HG02981 (cell line): ENCODE results near the gene NDUFV3.
A peak's percentile ranks its signal among the peaks of the same experiment; 100 is the strongest.
"Not testable (repeated sequence)": the region's sequence is repeated elsewhere in the genome, so short reads cannot be mapped to it uniquely, and the experiment has no call there.

Experiments
- ATAC-seq: cut with Tn5 transposase; IDR thresholded peaks from one replicate; pipeline ENCODE4 v1.9.1; 2021; ENCODE audit warnings: mild to moderate bottlenecking, moderate library complexity; ENCODE audit not compliant: unreplicated experiment

NDUFV3 gene

GRCh38 chr21:42933137-42933970 is 40.2 kb downstream of the NDUFV3 start:
- ATAC-seq = not testable (repeated sequence)

- not testable (repeated sequence) for ATAC-seq
These were observed 40.9 kb downstream of the NDUFV3 start for GRCh38 chr21:42933973-42934372.

GRCh38 chr21:42936360-42936759 is 43.3 kb downstream of the NDUFV3 start:
- not testable (repeated sequence) for ATAC-seq

- ATAC-seq = not testable (repeated sequence)
These were observed 44.2 kb downstream of the NDUFV3 start for GRCh38 chr21:42937034-42937940.

GRCh38 chr21:42937960-42938605 is 45.0 kb downstream of the NDUFV3 start:
- ATAC-seq = no peak

GRCh38 chr21:42938606-42938995 is 45.5 kb downstream of the NDUFV3 start:
- ATAC-seq = not testable (repeated sequence)

- ATAC-seq = no peak
These were observed 46.7 kb downstream of the NDUFV3 start for GRCh38 chr21:42939582-42940413.

- no peak for ATAC-seq
These were observed 48.6 kb downstream of the NDUFV3 start for GRCh38 chr21:42941696-42942085.

GRCh38 chr21:42942244-42942643 is 49.1 kb downstream of the NDUFV3 start:
- no peak for ATAC-seq

- ATAC-seq = not testable (repeated sequence)
These were observed 56.1 kb downstream of the NDUFV3 start for GRCh38 chr21:42949094-42949755.

- not testable (repeated sequence) for ATAC-seq
These were observed 58.1 kb downstream of the NDUFV3 start for GRCh38 chr21:42951193-42951592.

GRCh38 chr21:42956824-42957630 is 63.9 kb downstream of the NDUFV3 start:
- peak; percentile 99 for ATAC-seq

GRCh38 chr21:42958122-42958521 is 65.0 kb downstream of the NDUFV3 start:
- ATAC-seq = not testable (repeated sequence)

- no peak for ATAC-seq
These were observed 66.6 kb downstream of the NDUFV3 start for GRCh38 chr21:42959728-42960127.

- ATAC-seq = no peak
These were observed 69.4 kb downstream of the NDUFV3 start for GRCh38 chr21:42962380-42963007.
